SU-DHL-6 (cell line): Measurements from ENCODE around the gene TMIGD1.

ENCODE experiments used
- H2AFZ ChIP-seq: fragments of 200-600 bp; sonication (generic); 2 replicates; pipeline ENCODE4 v1.6.1; 2014; ENCODE audit warnings: low read depth, mild to moderate bottlenecking, moderate library complexity, mixed read lengths, antibody characterized with exemption, low read length; ENCODE audit not compliant: severe bottlenecking
- H3F3A ChIP-seq: fragments of 200-600 bp; shearing (Covaris generic); 2 replicates; pipeline ENCODE4 v1.6.0; 2016; ENCODE audit warnings: antibody characterized with exemption, mild to moderate bottlenecking; ENCODE audit not compliant: insufficient read depth
- H3K27ac ChIP-seq: fragments of 200-600 bp; sonication (generic); 2 replicates; pipeline ENCODE4 v1.5.1; 2016; ENCODE audit warnings: low read depth, mild to moderate bottlenecking, low read length, moderate library complexity, mixed read lengths
- H3K27me3 ChIP-seq: fragments of 200-600 bp; sonication (generic), shearing (Covaris generic); 2 replicates; pipeline ENCODE4 v1.6.0; 2014; ENCODE audit warnings: mild to moderate bottlenecking, low read length
- H3K36me3 ChIP-seq: fragments of 200-600 bp; sonication (generic); 2 replicates; pipeline ENCODE4 v1.6.1; 2014; ENCODE audit warnings: mild to moderate bottlenecking, low read length, mixed read lengths
- H3K4me2 ChIP-seq: fragments of 300-600, 200-600 bp; shearing (Covaris generic), sonication (generic); 2 replicates; pipeline ENCODE4 v1.6.0; 2014; ENCODE audit warnings: low read length, low read depth, mild to moderate bottlenecking; ENCODE audit not compliant: poor library complexity, severe bottlenecking
- H3K4me3 ChIP-seq: fragments of 200-600 bp; sonication (generic); 2 replicates; pipeline ENCODE4 v1.5.1; 2014; ENCODE audit warnings: antibody characterized with exemption, low read length, mild to moderate bottlenecking, mixed read lengths; ENCODE audit not compliant: insufficient read depth, poor library complexity, severe bottlenecking
- H3K79me2 ChIP-seq: fragments of 200-600 bp; sonication (generic); 2 replicates; pipeline ENCODE4 v1.6.1; 2014; ENCODE audit warnings: mild to moderate bottlenecking, low read length, moderate library complexity; ENCODE audit not compliant: insufficient read depth
- H3K9ac ChIP-seq: fragments of 200-600 bp; sonication (generic); 2 replicates; pipeline ENCODE4 v1.7.0; 2014; ENCODE audit warnings: mild to moderate bottlenecking, low read length
- H3K9me2 ChIP-seq: fragments of 200-600 bp; sonication (generic); replicated peaks from 2 replicates; pipeline ENCODE4 v1.6.1; 2014; ENCODE audit warnings: low read length; ENCODE audit not compliant: insufficient read depth
- H3K9me3 ChIP-seq: fragments of 200-600 bp; sonication (generic); 2 replicates; pipeline ENCODE4 v1.6.1; 2014; ENCODE audit warnings: low read length, mixed read lengths; ENCODE audit not compliant: insufficient read depth
- H4K20me1 ChIP-seq: fragments of 200-600 bp; sonication (generic); 2 replicates; pipeline ENCODE4 v1.6.1; 2014; ENCODE audit warnings: low read depth, mild to moderate bottlenecking, antibody characterized with exemption, low read length, moderate library complexity, mixed read lengths
- CTCF ChIP-seq: fragments of 200-600 bp; sonication (generic); IDR thresholded peaks from one replicate; pipeline ENCODE4 v1.5.1; 2017; ENCODE audit warnings: antibody characterized with exemption, mild to moderate bottlenecking, low read length, moderate library complexity; ENCODE audit not compliant: insufficient read depth, poor library complexity, severe bottlenecking
- EZH2phosphoT487 ChIP-seq: fragments of 200-600 bp; sonication (generic), shearing (Covaris generic); conservative IDR thresholded peaks from 2 replicates; pipeline ENCODE4 v1.6.1; 2018; ENCODE audit warnings: mild to moderate bottlenecking, antibody characterized with exemption, low read length, moderate library complexity, mixed read lengths

Gene TMIGD1

GRCh38 chr17:30316736-30317135 lies 17.1 kb downstream of the TMIGD1 start:
- Histone ChIP-seq H3K27me3 (no peaks in the 10 kb centered on the region), H3F3A (peaks cover 6% of the 10 kb centered on the region), H3K9me3 (no peaks in the 10 kb centered on the region), H3K9ac (no peak overlapping the region), H3K27ac (no peak overlapping the region), H2AFZ (no peak overlapping the region), H4K20me1 (no peaks in the 10 kb centered on the region), H3K79me2 (no peaks in the 10 kb centered on the region), H3K4me2 (no peak overlapping the region), H3K36me3 (no peaks in the 10 kb centered on the region), H3K9me2 (no peaks in the 10 kb centered on the region), H3K4me3 (no peak overlapping the region)
- TF ChIP-seq CTCF, result no peak
- no peak for TF ChIP-seq EZH2phosphoT487

- no peak overlapping the region for H2AFZ ChIP-seq
- H3K36me3 ChIP-seq, result no peaks in the 10 kb centered on the region
- H3K4me3 ChIP-seq, result no peak overlapping the region
- no peaks in the 10 kb centered on the region for H3K9me2 ChIP-seq
- TF ChIP-seq CTCF (no peak), EZH2phosphoT487 (no peak)
- no peaks in the 10 kb centered on the region for H3K79me2 ChIP-seq
- H3K4me2 ChIP-seq, result no peak overlapping the region
- no peak overlapping the region for H3K9ac ChIP-seq
- H3K27me3 ChIP-seq, result no peaks in the 10 kb centered on the region
- no peaks in the 10 kb centered on the region for H3K9me3 ChIP-seq
- no peak overlapping the region for H3K27ac ChIP-seq
- no peaks in the 10 kb centered on the region for H4K20me1 ChIP-seq
- H3F3A ChIP-seq, result no peaks in the 10 kb centered on the region
These were observed 18.8 kb downstream of the TMIGD1 start for GRCh38 chr17:30315106-30315505.

- Histone ChIP-seq H3K9ac (no peak overlapping the region), H3K4me2 (no peak overlapping the region), H3K9me3 (no peaks in the 10 kb centered on the region), H3K4me3 (no peak overlapping the region), H3K27me3 (no peaks in the 10 kb centered on the region), H3K36me3 (no peaks in the 10 kb centered on the region), H3F3A (no peaks in the 10 kb centered on the region), H3K27ac (no peak overlapping the region), H2AFZ (no peak overlapping the region), H3K79me2 (no peaks in the 10 kb centered on the region), H3K9me2 (no peaks in the 10 kb centered on the region), H4K20me1 (no peaks in the 10 kb centered on the region)
- TF ChIP-seq EZH2phosphoT487 (no peak), CTCF (no peak)
These were observed 19.4 kb downstream of the TMIGD1 start for GRCh38 chr17:30314474-30314873.
